HG02759 (cell line): ENCODE measurements around the gene SERPIND1.
"Not testable (repeated sequence)": the region's sequence is repeated elsewhere in the genome, so short reads cannot be mapped to it uniquely, and the experiment has no call there.

Source experiments
- ATAC-seq: cut with Tn5 transposase; IDR thresholded peaks from one replicate; pipeline ENCODE4 v1.9.1; 2021; ENCODE audit warnings: mild to moderate bottlenecking, moderate library complexity; ENCODE audit not compliant: unreplicated experiment

SERPIND1 gene

DNA sequence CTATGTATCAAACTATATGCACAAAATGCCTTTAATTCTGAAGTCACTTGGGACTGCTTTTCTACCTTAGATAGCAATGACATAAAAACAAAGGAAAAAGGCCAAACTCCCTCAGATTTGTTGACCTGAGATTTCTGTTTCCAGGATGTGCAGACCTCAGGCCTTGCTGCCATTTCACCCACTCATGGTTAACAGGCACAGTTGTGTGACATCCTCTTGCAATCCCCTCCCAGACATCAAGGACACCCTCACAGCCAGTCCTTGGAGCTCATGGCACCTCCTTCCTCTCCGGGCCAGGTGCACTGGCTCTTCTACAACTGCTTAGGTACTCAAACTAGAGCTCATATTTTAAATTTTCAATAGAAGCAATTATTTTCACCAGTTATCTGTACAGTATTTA lies 37.3 kb downstream of the SERPIND1 start:
- ATAC-seq = no peak

DNA sequence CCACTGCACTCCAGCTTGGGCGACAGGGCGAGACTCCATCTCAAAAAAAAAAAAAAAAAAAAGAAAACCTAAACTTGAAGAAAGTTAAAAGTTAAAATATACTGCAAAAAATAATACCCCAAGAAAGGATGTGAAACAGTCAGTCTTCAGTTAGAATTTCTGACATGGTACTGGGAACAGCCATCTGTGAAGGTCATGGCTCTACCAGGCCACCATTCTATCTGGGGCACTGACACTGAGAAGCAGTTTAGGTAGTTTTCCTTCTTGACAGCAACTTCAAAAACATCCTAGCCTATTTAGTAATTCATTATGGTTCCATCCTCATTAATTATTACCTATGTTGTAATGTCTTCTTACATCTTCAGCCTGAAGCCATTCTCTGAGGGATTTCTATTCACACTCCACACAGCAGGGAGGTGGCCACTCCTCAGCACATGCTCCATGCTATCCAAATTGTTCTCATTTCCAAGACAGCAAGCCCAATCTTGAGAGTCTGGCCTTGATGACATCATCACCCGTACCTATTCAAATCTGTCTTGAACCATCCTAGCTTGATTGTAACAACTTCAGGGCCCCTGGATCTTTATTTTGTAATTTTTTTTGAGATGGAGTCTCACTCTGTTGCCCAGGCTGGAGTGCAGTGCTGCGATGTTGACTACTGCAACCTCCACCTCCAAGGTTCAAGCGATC lies 38.2 kb downstream of the SERPIND1 start:
- ATAC-seq = no peak

DNA sequence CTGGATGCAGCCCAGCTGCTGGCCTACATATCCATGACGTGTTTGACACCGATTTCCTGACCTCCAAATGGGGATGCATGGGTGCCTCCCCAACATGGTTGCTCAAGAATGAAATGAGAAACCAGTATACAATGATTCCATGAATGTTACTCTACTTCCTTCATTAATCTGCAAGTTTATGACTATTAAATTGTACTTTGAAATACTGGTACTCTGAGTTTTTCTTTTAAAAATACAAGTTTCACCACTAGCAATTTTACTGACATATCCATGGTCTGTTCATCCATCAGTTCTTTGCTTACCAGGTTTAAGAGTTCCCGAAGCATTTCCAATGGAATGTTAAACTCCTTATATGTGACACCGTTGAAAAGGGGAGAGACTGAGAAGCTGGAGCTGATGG lies 39.1 kb downstream of the SERPIND1 start:
- ATAC-seq = no peak

DNA sequence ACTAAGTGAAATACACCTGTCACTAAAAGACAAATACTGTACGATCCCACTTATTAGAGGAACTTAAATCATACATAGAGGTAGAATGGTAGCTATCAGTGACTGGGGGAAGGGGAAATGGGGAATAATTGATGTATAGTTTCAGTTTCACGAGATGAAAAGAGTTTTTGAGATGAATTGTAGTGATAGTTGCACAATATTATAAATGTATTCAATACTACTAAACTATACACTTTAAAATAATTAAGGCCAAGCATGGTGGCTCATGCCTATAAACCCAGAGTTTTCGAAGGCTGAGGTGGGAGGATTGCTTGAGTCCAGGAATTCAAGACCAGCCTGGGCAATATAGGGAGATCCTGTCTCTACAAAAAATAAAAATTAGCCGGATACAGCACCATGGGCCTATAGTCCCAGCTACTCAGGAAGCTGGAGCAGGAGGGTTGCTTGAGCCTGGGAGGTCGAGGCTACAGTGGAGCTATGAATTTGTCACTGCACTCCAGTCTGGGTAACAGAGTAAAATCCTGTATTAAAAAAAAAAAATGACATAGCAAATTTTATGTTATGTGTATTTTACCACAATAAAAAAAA lies 40.4 kb downstream of the SERPIND1 start:
- ATAC-seq = no peak

DNA sequence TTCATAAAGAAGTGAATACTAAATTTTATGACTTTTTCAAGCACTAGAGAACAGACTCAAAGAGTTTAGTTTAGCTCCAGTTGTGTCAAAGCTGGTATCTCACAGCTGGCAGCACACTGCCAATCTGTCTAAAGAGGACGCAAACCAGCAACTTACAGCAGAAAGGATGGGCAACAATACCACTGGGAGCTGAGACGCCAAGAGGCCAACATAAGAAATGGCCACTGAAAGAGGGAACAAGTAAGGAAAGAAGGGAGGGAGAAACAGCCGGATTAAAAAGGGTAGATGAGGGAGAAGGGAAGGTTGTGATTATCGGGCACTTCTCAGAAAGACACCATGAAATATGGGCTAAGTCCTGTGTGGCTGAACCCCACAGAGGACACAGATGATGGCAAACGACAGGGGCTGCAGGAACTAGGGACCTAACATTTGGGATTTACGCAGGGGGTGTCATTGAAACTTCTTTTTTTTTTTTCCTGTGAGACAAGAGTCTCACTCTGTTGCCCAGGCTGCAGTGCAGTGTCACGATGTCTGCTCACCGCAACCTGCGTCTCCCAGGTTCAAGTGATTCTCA lies 41.7 kb downstream of the SERPIND1 start:
- ATAC-seq = no peak

DNA sequence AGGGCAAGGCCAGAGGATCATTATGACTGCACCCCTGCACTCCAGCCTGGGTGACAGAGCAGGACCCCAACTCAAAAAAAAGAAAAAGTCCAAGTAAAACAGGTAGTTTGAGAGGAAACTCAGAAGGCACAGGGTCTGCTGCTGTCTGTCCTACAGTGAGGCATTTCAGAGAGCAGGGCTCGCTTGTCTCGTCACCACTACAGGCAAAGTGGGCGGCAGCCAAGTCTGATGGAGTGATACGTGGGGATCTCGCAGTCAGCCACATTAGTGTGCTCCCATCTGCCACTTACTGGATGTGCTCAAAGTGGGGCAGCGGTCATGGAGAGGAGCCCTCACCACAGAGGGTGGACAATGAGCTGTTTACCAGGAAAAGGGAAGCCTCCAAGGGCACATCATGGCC lies 42.6 kb downstream of the SERPIND1 start:
- no peak for ATAC-seq

DNA sequence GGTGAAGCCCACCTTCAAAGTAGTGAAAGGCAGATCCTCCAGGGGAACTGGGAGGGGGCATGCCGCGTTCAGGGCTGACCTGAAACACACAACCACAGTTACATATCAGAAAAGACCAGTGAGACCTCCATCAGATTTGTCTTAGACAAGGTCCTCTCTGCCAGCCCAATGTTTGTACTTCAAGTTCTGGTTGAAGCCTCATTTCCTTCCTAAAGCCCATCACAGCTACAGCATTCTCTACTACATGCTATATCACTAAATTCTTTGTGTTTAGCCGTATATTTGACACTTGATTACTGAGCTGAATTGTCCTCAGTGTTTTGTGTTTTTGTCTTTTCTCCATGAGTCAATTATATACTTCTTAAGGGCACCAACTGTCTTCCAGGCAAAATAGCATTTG lies 44.6 kb downstream of the SERPIND1 start:
- ATAC-seq = no peak

DNA sequence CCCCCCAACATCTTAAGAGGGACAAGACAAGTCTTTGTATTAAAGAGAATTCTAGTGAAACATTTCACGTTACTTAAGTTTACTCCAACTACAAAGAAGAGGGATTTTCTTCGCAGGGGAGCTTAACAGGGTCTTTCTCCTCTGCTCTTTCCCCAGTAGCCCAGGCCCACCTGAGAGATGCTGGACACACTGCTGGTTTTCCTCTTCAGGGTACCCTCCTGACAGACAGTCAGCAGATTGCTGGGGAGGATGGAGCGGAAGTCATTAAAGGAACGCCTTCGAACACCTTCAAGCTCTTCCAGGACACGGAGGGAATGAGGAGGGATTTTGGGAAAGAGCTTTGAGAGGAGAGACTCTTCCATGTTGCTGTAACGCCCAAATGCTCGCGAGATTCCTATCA lies 45.6 kb downstream of the SERPIND1 start:
- no peak for ATAC-seq

DNA sequence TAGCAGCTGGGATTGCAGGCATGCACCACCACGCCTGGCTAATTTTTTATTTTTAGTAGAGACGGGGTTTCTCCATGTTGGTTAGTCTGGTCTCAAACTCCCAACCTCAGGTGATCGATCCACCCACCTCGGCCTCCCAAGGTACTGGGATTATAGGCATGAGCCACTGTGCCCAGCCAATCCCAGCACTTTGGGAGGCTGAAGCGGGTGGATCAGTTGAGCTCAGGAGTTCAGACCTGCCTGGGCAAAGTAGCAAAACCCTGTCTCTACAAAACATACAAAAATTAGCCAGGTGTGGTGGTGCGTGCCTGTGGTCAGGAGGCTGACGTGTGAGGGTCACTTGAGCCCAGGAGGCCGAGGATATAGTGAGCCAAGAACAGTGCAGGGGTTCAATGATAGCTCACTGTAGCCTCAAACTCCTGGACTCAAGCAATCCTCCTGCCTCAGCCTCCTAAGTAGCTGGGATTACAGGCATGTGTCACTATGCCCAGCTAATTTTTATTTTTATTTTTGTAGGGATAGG lies 47.9 kb downstream of the SERPIND1 start:
- not testable (repeated sequence) for ATAC-seq

DNA sequence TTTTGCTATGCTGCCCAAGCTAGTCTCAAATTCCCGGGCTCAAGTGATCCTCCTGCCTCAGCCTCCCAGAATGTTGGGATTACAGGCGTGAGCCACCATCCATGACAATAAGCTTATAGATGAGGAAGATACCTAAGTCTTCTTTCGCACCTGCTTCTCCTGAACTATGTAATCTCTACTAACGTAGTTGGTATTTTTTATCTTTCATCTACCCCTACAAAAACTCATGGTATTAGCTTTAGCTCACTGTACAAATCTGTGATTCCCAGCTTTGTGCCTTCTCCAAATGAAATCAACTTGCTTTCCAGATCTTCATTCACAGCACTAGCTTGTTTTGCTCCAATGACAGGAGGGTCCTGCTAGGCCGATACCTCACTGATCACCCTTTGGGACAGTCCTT lies 48.3 kb downstream of the SERPIND1 start:
- no peak for ATAC-seq

DNA sequence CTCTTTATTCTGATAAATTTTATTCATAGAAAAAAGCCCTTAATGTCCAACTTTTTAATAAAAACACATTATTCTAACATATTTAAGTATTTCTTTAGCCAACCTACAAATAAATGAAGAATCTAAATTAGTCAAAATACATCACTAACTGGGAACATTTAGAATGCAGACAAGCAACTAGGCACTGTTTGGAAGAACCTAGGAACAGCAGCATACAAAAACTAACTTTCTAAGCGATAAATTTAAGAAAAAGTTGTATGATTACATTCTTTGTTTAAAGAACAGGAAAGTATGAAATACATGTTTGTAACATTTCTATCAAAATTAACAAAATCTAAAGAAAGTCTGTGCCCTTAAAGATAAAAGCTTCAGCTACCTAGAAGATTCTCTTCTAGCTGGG lies 49.4 kb downstream of the SERPIND1 start:
- no peak for ATAC-seq

DNA sequence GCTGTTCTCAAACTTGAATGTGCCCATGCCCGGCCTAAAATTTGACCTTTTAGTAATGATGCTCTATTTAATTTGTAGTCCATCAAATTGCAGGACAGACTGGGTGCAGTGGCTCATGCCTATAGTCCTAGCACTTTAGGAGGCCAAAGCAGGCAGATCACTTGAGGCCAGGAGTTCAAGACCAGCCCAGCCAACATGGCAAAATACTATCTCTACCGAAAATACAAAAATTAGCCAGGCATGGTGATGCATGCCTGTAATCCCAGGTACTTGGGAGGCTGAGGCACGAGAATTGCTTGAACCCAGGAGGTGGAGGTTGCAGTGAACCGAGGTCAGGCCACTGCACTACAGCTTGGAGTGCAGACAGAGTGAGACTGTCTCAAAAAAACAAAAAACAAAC lies 51.3 kb downstream of the SERPIND1 start:
- ATAC-seq = not testable (repeated sequence)

DNA sequence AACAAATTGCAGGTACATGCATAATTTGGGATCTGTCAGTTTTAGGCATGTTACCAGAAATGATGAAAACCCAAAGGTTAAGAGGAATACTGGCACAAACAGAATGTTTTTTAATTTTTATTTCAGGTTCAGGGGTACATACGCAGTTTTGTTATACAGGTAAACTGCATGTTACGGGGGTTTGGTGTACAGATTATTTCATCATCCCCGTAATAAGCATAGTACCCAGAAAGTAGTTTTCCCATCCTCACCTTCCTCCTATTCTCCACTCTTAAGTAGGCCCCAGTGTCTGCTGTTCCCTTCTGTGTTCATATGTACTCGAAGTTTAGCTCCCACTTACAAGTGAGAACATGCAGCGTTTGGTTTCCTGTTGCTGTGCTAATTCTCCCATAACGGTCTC lies 51.7 kb downstream of the SERPIND1 start:
- ATAC-seq = no peak

DNA sequence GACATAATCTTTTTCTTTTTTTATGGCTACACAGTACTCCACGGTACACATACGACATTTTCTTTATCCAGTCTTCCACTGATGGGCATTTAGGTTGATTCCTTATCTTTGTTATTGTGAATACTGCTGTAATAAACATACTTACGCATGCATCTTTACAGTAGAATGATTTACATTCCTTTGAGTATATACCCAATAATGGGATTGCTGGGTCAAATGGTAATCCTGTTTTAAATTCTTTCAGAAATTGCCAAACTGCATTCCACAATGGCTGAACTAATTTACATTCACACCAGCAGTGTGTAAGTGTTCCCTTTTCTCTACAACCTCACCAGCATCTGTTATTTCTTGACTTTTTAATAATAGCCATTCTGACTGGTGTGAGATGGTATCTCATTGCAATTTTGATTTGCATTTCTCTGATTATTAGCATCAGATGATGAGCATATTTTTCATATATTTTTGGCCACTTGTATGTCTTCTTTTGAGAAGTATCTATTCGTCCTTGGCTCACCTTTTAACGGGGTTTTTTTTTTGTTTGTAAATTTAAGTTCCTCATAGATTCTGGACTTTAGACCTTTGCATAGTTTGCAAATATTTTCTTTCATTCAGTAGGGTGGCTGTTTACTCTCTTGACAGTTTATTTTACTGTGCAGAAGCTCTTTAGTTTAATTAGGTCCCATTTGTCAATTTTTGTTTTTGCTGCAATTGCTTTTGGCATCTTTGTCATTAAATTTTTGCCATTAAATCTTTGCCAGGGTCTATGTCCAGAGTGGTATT lies 52.6 kb downstream of the SERPIND1 start:
- not testable (repeated sequence) for ATAC-seq

DNA sequence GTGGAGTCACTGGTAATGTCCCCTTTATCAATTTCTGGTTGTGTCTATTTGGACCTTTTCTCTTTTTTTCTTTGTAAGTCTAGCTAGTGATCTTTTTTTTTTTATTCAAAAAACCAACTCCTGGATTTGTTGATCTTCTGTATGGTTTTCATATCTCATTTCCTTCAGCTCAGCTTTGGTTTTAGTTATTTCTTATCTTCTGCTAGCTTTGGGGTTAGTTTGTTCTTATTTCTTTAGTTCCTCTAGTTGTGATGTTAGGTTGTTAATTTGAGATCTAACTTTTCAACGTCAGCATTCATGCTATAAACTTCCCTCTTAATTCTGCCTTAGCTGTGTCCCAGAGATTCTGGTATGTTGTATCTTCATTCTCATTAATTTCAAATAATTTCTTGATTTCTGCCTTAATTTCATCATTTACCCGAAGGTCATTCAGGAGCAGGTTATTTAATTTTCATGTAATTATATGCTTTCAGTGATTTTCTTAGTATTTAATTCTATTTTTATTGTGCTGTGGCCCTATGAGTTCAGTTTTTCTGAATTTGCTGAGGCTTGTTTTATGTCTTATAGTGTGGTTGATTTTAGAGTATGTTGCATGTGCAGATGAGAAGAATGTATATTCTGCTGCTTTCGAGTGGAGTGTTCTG lies 55.7 kb downstream of the SERPIND1 start:
- ATAC-seq = no peak

DNA sequence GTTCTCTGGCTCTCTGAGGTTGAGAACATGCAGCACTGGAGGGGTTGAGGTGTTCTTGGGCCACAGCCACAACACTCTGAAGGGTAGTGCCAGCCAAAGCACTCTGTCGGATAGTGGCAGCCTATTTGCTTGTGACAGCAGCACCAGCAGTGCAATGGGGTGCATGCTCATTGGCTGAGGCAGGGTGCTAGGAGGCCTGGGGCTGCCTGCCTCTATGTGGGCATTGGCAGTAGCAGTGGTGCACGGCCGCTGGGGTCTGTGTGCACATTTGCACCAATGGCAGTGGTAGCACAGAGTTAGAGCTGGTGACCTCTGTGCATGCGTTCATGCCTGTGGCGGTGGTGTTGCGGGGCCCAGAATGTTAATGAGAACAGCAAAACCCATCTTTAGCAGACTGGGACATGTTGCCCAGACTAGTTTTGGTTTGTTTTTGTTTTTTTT lies 59.3 kb downstream of the SERPIND1 start:
- ATAC-seq = no peak

DNA sequence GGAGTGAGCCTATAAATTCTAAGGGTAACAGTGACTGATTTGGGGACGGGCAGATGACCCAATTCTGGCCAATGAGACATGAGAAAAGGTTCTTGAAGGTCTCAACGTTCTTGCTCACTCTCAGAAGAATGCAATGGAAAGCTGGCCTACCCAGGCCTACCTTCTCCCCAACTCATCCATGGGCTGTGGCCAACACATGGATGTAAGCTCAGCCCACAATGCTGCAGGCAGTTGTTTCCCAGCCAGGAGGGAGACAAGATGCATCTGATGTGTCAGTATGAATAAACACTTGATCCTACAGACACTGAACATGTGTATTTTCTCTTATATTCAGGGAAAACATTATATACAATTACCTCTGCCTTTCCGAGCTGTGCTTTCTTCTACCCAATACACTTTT lies 60.3 kb downstream of the SERPIND1 start:
- ATAC-seq = no peak

DNA sequence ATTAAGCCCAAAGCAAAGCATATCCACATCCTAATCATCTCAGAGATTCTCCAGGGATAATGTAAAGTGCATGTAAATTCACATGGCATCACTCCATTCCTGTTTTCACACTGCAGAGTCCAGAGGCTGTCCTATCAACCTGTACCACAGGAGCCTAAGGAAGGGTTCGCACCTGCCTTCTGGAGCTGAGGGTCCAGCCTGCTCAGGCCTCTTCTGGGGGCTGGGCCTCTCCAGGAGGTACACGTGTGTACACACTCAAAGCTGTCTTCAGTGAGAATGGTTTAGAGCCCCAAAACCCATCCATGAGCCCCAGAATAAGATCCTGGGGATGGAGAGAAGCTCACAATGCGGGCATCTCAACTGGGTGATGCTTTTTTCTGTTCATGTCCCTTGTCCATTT lies 60.8 kb downstream of the SERPIND1 start:
- no peak for ATAC-seq
